Measurements from ENCODE around the gene XPO6.

DNA sequence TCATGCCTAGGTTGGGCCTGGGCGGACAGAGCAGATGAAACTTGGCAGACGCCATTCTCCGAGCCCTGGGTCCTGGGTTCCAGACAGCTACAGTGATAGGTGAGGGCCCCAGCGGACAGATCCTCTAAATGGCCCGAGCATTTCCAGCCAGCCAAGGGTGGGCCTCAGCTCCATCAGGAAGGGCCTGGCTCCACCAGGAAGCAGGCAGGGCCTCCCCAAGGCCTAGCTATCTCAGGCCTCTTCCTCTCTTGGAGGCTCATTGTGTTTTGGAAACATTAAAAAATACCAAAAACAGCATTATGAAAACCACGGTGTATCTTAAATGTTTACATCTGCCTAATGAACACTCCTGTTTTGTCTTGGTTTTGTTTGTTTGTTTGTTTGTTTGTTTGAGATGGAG is 42.4 kb upstream of the XPO6 start:
- no peak for TF ChIP-seq POLR2AphosphoS5 (IDR thresholded peaks at IDR 0.05)
- TF ChIP-seq SMC3 (conservative IDR thresholded peaks at IDR 0.05; ENCODE audit: poor library complexity), result no peak
- TF ChIP-seq TAF1 (IDR thresholded peaks at IDR 0.05; ENCODE audit: low read depth), result no peak
- TF ChIP-seq, protein P1, sequence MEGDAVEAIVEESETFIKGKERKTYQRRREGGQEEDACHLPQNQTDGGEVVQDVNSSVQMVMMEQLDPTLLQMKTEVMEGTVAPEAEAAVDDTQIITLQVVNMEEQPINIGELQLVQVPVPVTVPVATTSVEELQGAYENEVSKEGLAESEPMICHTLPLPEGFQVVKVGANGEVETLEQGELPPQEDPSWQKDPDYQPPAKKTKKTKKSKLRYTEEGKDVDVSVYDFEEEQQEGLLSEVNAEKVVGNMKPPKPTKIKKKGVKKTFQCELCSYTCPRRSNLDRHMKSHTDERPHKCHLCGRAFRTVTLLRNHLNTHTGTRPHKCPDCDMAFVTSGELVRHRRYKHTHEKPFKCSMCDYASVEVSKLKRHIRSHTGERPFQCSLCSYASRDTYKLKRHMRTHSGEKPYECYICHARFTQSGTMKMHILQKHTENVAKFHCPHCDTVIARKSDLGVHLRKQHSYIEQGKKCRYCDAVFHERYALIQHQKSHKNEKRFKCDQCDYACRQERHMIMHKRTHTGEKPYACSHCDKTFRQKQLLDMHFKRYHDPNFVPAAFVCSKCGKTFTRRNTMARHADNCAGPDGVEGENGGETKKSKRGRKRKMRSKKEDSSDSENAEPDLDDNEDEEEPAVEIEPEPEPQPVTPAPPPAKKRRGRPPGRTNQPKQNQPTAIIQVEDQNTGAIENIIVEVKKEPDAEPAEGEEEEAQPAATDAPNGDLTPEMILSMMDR (IDR thresholded peaks at IDR 0.05; ENCODE audit: poor library complexity, severe bottlenecking), result no peak
- TF ChIP-seq EZH2 (IDR thresholded peaks at IDR 0.05; ENCODE audit: borderline replicate concordance, insufficient read depth, low read length, poor library complexity, severe bottlenecking), result no peak
- TF ChIP-seq RAD21 (conservative IDR thresholded peaks at IDR 0.05), result no peak
- TF ChIP-seq, protein P2, sequence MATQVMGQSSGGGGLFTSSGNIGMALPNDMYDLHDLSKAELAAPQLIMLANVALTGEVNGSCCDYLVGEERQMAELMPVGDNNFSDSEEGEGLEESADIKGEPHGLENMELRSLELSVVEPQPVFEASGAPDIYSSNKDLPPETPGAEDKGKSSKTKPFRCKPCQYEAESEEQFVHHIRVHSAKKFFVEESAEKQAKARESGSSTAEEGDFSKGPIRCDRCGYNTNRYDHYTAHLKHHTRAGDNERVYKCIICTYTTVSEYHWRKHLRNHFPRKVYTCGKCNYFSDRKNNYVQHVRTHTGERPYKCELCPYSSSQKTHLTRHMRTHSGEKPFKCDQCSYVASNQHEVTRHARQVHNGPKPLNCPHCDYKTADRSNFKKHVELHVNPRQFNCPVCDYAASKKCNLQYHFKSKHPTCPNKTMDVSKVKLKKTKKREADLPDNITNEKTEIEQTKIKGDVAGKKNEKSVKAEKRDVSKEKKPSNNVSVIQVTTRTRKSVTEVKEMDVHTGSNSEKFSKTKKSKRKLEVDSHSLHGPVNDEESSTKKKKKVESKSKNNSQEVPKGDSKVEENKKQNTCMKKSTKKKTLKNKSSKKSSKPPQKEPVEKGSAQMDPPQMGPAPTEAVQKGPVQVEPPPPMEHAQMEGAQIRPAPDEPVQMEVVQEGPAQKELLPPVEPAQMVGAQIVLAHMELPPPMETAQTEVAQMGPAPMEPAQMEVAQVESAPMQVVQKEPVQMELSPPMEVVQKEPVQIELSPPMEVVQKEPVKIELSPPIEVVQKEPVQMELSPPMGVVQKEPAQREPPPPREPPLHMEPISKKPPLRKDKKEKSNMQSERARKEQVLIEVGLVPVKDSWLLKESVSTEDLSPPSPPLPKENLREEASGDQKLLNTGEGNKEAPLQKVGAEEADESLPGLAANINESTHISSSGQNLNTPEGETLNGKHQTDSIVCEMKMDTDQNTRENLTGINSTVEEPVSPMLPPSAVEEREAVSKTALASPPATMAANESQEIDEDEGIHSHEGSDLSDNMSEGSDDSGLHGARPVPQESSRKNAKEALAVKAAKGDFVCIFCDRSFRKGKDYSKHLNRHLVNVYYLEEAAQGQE (IDR thresholded peaks at IDR 0.05; ENCODE audit: borderline replicate concordance), result no peak
